Activated CD4-positive, alpha-beta T cell treated with anti-CD3 and anti-CD28 coated beads, Interleukin-2, amount 10 ng/mL, durations not matched to agents 7 days and 5 days (primary cell): ENCODE measurements around the gene BBS12. TPM values are rescaled to one million over a fixed set of nuclear protein-coding genes. Genes with fewer than 3 reads are reported as not detected.
A peak's percentile ranks its signal among the peaks of the same experiment; 100 is the strongest.

Experiments
- CTCF ChIA-PET: fragments of 350-600 bp; sonication (Branson Sonifier 250); formaldehyde crosslinking; loops from one replicate; lab custom pipeline; 2021; ENCODE audit warnings: antibody characterized with exemption; lab: Charles Lee
- POLR2A ChIA-PET: fragments of 350-600 bp; sonication (Branson Sonifier 250); formaldehyde crosslinking; loops from one replicate; lab custom pipeline; 2021; ENCODE audit warnings: antibody characterized with exemption; lab: Charles Lee
- DNase-seq: peaks from one replicate; pipeline ENCODE4 v3.0.0-alpha.2; 2020
- H3K27ac Mint-ChIP-seq: one replicate; pipeline ENCODE4 v1.8.0; 2021; ENCODE audit warnings: mild to moderate bottlenecking, moderate library complexity, mixed read lengths
- H3K27me3 Mint-ChIP-seq: one replicate; pipeline ENCODE4 v1.8.0; 2021; ENCODE audit warnings: mixed read lengths
- H3K36me3 Mint-ChIP-seq: one replicate; pipeline ENCODE4 v1.8.0; 2021; ENCODE audit warnings: low read depth, mixed read lengths
- H3K4me1 Mint-ChIP-seq: one replicate; pipeline ENCODE4 v1.8.0; 2021; ENCODE audit warnings: mixed read lengths
- H3K4me3 Mint-ChIP-seq: one replicate; pipeline ENCODE4 v1.8.0; 2021; ENCODE audit warnings: mild to moderate bottlenecking, moderate library complexity, mixed read lengths
- H3K9me3 Mint-ChIP-seq: one replicate; pipeline ENCODE4 v1.8.0; 2021; ENCODE audit warnings: mixed read lengths
- total RNA-seq, 2 experiments: library from RNA; stranded (reverse); gene quantifications; one replicate each; pipeline ENCODE4 v1.2.3, GENCODE V29; 2021

The BBS12 gene
- total RNA-seq, 2 experiments from 2014 or later: 1.7 to 2.1 TPM

DNA sequence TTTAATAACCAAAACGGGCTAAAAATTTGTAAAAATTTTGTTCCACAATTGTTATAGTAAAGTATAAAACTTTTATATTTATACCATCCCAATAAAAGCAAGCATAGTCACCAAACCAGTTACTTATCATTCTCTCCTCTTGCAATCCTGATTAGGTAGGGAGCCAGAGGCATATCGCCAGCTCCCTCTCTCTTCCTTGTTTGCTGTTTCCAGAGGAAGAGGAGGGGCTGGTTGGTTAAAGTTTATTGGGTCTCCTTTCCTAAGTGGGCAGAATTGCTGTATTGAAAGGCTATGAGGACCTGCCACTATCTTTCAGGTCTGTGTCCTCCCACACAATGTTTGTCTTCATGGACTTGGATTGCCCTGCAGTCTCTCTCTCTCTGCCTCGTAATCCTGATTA lies 29.6 kb upstream of the BBS12 start:
- POLR2A ChIA-PET: no interaction called here
- CTCF ChIA-PET: interaction anchor here (0.9 to 1.5 kb wide), 4 partner anchors 12 to 30 kb away, joined by 3 to 6 read pairs (median 4); partner anchors contain the start of gene BBS12
- no peak overlapping the region for H3K27ac Mint-ChIP-seq
- H3K9me3 Mint-ChIP-seq: peaks cover 6% of the 10 kb centered on the region
- H3K4me1 Mint-ChIP-seq: peaks cover 58% of the 10 kb centered on the region
- no peak overlapping the region for H3K4me3 Mint-ChIP-seq
- H3K36me3 Mint-ChIP-seq: no peaks in the 10 kb centered on the region
- H3K27me3 Mint-ChIP-seq: no peaks in the 10 kb centered on the region
- DNase-seq: no peak

DNA sequence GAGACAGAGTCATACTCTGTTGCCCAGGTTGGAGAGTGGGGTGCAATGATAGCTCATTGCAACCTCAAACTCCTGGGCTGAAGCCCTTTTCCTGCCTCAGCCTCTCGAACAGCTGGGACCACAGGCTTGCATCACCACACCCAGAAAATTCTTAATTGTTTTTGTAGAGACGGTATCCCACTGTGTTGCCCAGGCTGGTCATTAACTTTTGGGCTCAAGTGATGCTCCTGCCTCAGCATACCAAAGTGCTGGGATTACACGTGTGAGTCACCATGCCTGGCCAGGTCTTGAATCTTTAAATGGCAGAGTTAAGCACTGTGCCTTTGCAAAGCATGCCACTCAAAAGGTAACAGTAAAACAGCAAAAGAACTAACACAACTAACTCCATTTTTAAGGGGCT lies 28.6 kb upstream of the BBS12 start:
- H3K4me1 Mint-ChIP-seq: peaks cover 61% of the 10 kb centered on the region
- no peak for DNase-seq
- H3K9me3 Mint-ChIP-seq: peaks cover 6% of the 10 kb centered on the region
- no peaks in the 10 kb centered on the region for H3K27me3 Mint-ChIP-seq
- H3K4me3 Mint-ChIP-seq: no peak overlapping the region
- CTCF ChIA-PET: interaction anchor here (0.9 to 1.5 kb wide), 6 partner anchors 9 to 31 kb away, joined by 3 to 6 read pairs (median 4); partner anchors contain the start of gene BBS12
- H3K27ac Mint-ChIP-seq: no peak overlapping the region
- POLR2A ChIA-PET: interaction anchor here (0.6 kb wide), 2 partner anchors 31 to 44 kb away, joined by 3 read pairs; no protein-coding TSS in a partner anchor
- H3K36me3 Mint-ChIP-seq: no peaks in the 10 kb centered on the region

DNA sequence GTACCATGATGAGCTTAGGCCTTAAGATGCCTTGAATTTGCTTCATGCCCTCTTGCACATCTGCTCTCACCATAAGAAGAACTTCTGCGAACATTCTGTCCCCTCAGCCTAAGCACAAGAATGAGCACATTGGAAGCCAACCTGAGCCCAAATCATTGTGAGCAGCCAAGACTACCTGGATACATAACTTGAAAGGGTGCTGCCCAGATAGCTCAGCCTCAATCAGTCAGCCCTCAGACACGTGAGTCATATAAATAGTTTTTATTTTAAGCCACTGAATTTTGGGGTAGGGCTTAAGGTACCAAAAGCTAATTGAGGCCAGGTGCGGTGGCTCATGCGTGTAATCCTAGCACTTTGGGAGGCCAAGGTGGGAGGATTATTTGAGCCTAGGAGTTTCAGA lies 27.5 kb upstream of the BBS12 start:
- Mint-ChIP-seq H3K4me3 (no peak overlapping the region), H3K36me3 (no peaks in the 10 kb centered on the region), H3K9me3 (peaks cover 6% of the 10 kb centered on the region), H3K4me1 (peaks cover 67% of the 10 kb centered on the region), H3K27me3 (no peaks in the 10 kb centered on the region), H3K27ac (no peak overlapping the region)
- ChIA-PET POLR2A (interaction anchor here (0.5 kb wide), 1 partner anchor 37 kb away, joined by 3 read pairs; no protein-coding TSS in a partner anchor), CTCF (interaction anchor here (1.4 kb wide), 2 partner anchors 14 to 118 kb away, joined by 3 read pairs; no protein-coding TSS in a partner anchor)
- no peak for DNase-seq

DNA sequence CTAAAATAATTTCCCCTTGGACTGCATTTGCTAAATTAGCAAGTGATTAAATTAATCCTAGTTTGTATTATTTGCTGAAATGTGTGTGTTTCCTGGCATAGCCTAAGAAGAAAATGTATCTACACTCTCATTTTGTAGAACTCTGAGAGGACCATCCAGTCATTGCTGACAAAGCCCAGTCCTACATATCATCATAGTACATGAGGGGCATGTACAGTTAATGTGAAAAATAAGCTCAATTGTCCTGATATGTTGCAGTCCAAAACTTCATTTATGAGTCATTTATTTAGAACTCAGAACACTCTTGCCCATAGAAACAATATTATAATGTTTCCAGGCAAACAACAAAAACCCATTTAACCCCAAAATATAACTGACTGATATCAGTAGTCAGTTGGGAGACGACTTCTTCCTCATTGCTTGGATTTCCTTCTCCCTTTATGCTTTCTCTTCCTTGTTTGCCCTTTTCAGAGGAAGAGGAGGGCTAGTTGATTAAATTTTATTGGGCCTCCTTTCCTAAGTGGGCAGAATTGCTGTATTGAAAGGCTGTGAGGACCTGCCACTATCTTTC lies 26.9 kb upstream of the BBS12 start:
- DNase-seq: no peak
- CTCF ChIA-PET: interaction anchor here (1.4 kb wide), 2 partner anchors 14 to 118 kb away, joined by 3 read pairs; no protein-coding TSS in a partner anchor
- no peaks in the 10 kb centered on the region for H3K36me3 Mint-ChIP-seq
- no peaks in the 10 kb centered on the region for H3K27me3 Mint-ChIP-seq
- H3K9me3 Mint-ChIP-seq: peaks cover 6% of the 10 kb centered on the region
- H3K27ac Mint-ChIP-seq: no peak overlapping the region
- H3K4me1 Mint-ChIP-seq: peaks cover 70% of the 10 kb centered on the region
- no peak overlapping the region for H3K4me3 Mint-ChIP-seq
- POLR2A ChIA-PET: no interaction called here

- POLR2A ChIA-PET: no interaction called here
- H3K9me3 Mint-ChIP-seq: peaks cover 6% of the 10 kb centered on the region
- no peaks in the 10 kb centered on the region for H3K27me3 Mint-ChIP-seq
- DNase-seq: no peak
- H3K4me1 Mint-ChIP-seq: peaks cover 69% of the 10 kb centered on the region
- H3K4me3 Mint-ChIP-seq: no peak overlapping the region
- H3K36me3 Mint-ChIP-seq: no peaks in the 10 kb centered on the region
- CTCF ChIA-PET: interaction anchor here (0.6 kb wide), 1 partner anchor 129 kb away, joined by 3 read pairs; no protein-coding TSS in a partner anchor
- no peak overlapping the region for H3K27ac Mint-ChIP-seq
Observed at GRCh38 chr4:122706511-122706910, 26.0 kb upstream of the BBS12 start.

GRCh38 chr4:122707497-122707896 lies 25.0 kb upstream of the BBS12 start:
- H3K27ac Mint-ChIP-seq: peak overlapping the region; percentile 43

GRCh38 chr4:122709236-122709635 lies 23.3 kb upstream of the BBS12 start:
- ChIA-PET POLR2A (no interaction called here), CTCF (interaction anchor here (1.0 kb wide), 1 partner anchor 162 kb away, joined by 3 read pairs; no protein-coding TSS in a partner anchor)
- Mint-ChIP-seq H3K9me3 (peaks cover 3% of the 10 kb centered on the region), H3K27ac (no peak overlapping the region), H3K36me3 (no peaks in the 10 kb centered on the region), H3K27me3 (no peaks in the 10 kb centered on the region), H3K4me3 (no peak overlapping the region), H3K4me1 (peaks cover 73% of the 10 kb centered on the region)
- DNase-seq: no peak

More at GRCh38 chr4:122707497-122707896, 25.0 kb upstream of the BBS12 start:
- Mint-ChIP-seq H3K4me1 (peaks cover 69% of the 10 kb centered on the region), H3K36me3 (no peaks in the 10 kb centered on the region), H3K4me3 (no peak overlapping the region), H3K9me3 (peaks cover 5% of the 10 kb centered on the region), H3K27me3 (no peaks in the 10 kb centered on the region)
- ChIA-PET POLR2A (no interaction called here), CTCF (interaction anchor here (0.6 to 1.4 kb wide), 3 partner anchors 10 to 126 kb away, joined by 4 to 6 read pairs (median 4); no protein-coding TSS in a partner anchor)
- no peak for DNase-seq

DNA sequence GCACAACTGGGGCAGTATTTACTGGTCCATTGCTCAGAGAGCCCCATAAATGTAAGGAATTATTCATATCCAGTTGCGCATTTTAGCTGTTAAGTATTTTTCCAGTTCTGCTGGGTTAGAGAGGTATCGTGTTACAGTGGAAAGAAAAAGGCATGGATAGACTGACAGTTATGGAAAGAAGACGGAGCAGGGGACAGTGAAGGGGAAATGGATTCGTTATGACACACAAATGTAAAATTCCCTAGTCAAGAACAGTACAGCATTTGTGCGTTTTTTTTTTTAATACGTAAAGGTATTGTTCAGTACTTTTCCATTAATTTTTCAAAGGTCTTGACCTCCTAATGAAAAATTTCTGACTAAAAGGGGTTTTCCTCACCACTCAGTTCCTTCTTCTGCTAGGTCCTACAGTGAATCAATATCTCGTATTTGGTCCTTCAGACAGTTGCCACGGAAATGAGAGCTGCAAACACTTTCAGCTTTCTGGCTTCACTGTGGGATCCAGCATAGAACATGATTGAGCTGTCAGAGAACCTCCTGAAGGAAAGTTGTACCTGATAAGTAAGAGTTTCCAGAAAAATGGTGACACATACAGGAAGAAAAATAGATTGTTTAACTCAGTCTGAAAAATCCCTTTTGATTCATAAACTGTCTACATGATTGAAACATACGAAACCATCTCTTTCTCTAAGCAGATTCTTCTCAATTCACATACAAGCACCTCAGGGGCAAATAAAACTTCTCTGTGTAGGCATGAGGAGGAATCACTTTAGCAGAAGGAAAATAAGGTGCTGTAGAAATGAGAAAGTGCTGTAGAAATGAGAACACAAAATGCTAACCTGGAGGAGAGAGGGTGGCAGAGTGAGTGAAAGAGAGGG lies 21.8 kb upstream of the BBS12 start:
- ChIA-PET CTCF (interaction anchor here (0.8 to 1.6 kb wide), 3 partner anchors 10 to 1028 kb away, joined by 3 to 6 read pairs (median 4); no protein-coding TSS in a partner anchor), POLR2A (interaction anchor here (0.7 kb wide), 1 partner anchor 52 kb away, joined by 3 read pairs; no protein-coding TSS in a partner anchor)
- Mint-ChIP-seq H3K36me3 (no peaks in the 10 kb centered on the region), H3K27ac (peak overlapping the region; percentile 79), H3K4me1 (peaks cover 71% of the 10 kb centered on the region), H3K4me3 (peak overlapping the region; percentile 44), H3K9me3 (no peaks in the 10 kb centered on the region), H3K27me3 (no peaks in the 10 kb centered on the region)
- peak; percentile 16 for DNase-seq

DNA sequence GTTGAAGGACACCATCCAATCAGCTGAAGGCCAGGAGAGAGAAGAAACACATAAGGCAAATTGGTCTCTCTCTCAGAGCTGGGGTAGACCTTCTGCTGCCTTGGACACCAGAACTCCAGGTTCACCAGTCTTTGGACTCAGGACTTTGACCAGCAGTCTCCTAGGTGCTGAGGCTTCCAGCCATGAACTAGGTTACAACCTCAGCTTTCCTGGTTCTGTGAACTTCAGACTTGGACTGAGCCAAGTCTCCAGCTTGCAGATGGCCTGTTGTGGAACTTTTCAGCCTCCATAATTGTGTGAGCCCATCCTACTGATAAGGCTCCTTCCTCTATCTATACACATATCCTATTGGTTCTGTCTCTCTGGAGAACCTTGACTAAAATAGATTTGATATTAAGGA lies 20.6 kb upstream of the BBS12 start:
- Mint-ChIP-seq H3K9me3 (no peaks in the 10 kb centered on the region), H3K27me3 (no peaks in the 10 kb centered on the region), H3K4me3 (no peak overlapping the region), H3K27ac (peak overlapping the region; percentile 22), H3K36me3 (no peaks in the 10 kb centered on the region), H3K4me1 (peaks cover 69% of the 10 kb centered on the region)
- ChIA-PET POLR2A (interaction anchor here (0.7 kb wide), 1 partner anchor 72 kb away, joined by 3 read pairs; no protein-coding TSS in a partner anchor), CTCF (interaction anchor here (0.6 to 1.6 kb wide), 3 partner anchors 9 to 52 kb away, joined by 3 to 6 read pairs (median 4); no protein-coding TSS in a partner anchor)
- no peak for DNase-seq

GRCh38 chr4:122712782-122713181 lies 19.7 kb upstream of the BBS12 start:
- Mint-ChIP-seq H3K27ac (no peak overlapping the region), H3K4me3 (no peak overlapping the region), H3K27me3 (no peaks in the 10 kb centered on the region), H3K36me3 (no peaks in the 10 kb centered on the region), H3K4me1 (peaks cover 64% of the 10 kb centered on the region), H3K9me3 (no peaks in the 10 kb centered on the region)
- ChIA-PET POLR2A (interaction anchor here (0.7 kb wide), 1 partner anchor 71 kb away, joined by 3 read pairs; no protein-coding TSS in a partner anchor), CTCF (interaction anchor here (1.3 kb wide), 1 partner anchor 12 kb away, joined by 3 read pairs; no protein-coding TSS in a partner anchor)
- DNase-seq: no peak

- Mint-ChIP-seq H3K4me3 (peak overlapping the region; percentile 21), H3K27ac (peak overlapping the region; percentile 76), H3K4me1 (peaks cover 51% of the 10 kb centered on the region), H3K27me3 (no peaks in the 10 kb centered on the region), H3K36me3 (no peaks in the 10 kb centered on the region), H3K9me3 (no peaks in the 10 kb centered on the region)
- DNase-seq: peak; percentile 14
- ChIA-PET CTCF (interaction anchor here (0.6 kb wide), 1 partner anchor 100 kb away, joined by 3 read pairs; no protein-coding TSS in a partner anchor), POLR2A (no interaction called here)
Observed at GRCh38 chr4:122715221-122715620, 17.3 kb upstream of the BBS12 start.

GRCh38 chr4:122716825-122717448 lies 15.6 kb upstream of the BBS12 start:
- DNase-seq: peak; percentile 83
- POLR2A ChIA-PET: interaction anchor here (1.0 kb wide), 1 partner anchor 115 kb away, joined by 5 read pairs; no protein-coding TSS in a partner anchor

More at GRCh38 chr4:122716825-122717448, 15.6 kb upstream of the BBS12 start:
- Mint-ChIP-seq H3K27ac (no peak overlapping the region), H3K9me3 (no peaks in the 10 kb centered on the region), H3K27me3 (no peaks in the 10 kb centered on the region), H3K4me1 (peaks cover 37% of the 10 kb centered on the region), H3K4me3 (no peak overlapping the region), H3K36me3 (no peaks in the 10 kb centered on the region)
- CTCF ChIA-PET: interaction anchor here (0.6 to 1.8 kb wide), 19 partner anchors 9 to 816 kb away, joined by 3 to 19 read pairs (median 3); partner anchors contain the start of gene BBS12
